ENCODE measurements around the gene TBCK.

GRCh38 chr4:106299977-106300376 is 16.0 kb downstream of the TBCK start:
- no peak for TF ChIP-seq EZH2 (IDR thresholded peaks at IDR 0.05; ENCODE audit: low read length)
- TF ChIP-seq, protein P1, sequence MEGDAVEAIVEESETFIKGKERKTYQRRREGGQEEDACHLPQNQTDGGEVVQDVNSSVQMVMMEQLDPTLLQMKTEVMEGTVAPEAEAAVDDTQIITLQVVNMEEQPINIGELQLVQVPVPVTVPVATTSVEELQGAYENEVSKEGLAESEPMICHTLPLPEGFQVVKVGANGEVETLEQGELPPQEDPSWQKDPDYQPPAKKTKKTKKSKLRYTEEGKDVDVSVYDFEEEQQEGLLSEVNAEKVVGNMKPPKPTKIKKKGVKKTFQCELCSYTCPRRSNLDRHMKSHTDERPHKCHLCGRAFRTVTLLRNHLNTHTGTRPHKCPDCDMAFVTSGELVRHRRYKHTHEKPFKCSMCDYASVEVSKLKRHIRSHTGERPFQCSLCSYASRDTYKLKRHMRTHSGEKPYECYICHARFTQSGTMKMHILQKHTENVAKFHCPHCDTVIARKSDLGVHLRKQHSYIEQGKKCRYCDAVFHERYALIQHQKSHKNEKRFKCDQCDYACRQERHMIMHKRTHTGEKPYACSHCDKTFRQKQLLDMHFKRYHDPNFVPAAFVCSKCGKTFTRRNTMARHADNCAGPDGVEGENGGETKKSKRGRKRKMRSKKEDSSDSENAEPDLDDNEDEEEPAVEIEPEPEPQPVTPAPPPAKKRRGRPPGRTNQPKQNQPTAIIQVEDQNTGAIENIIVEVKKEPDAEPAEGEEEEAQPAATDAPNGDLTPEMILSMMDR (optimal IDR thresholded peaks at IDR 0.05 in 1 of 3, IDR thresholded peaks at IDR 0.05 in 1 of 3, conservative IDR thresholded peaks at IDR 0.05 in 1 of 3; ENCODE audit: extremely low read depth in 1 of 3, insufficient read depth in 2 of 3, low read length in 3 of 3) = no peak
